K562 (cell line): ENCODE results near the gene GPR33. TPM values are rescaled to one million over a fixed set of nuclear protein-coding genes. Genes with fewer than 3 reads are reported as not detected.

Experiments
- ATAC-seq: fragments of 200-7000 bp; cut with Tn5 transposase; 3 replicates; pipeline ENCODE4 v1.9.1; 2020; ENCODE audit warnings: moderate library complexity
- BruUV-seq: library from RNA; stranded (reverse); fragments of 400-500 nt; replicated peaks from 2 replicates; lab custom pipeline; 2021; lab: Mats Ljungman, UMichigan
- CTCF ChIA-PET: fragments of 300-600 bp; formaldehyde crosslinking; extraction: SDS; loops from one replicate; lab custom pipeline; 2021; ENCODE audit warnings: low intra/inter-chr PET ratio; lab: Yijun Ruan, JAX
- POLR2A ChIA-PET: fragments of 300-600, 350-650 bp; sonication (Branson Sonifier 250); formaldehyde crosslinking; extraction: SDS; loops from one replicate; lab custom pipeline; 2021; ENCODE audit warnings: antibody characterized with exemption, inconsistent platforms; lab: Yijun Ruan, JAX
- DNase-seq, 4 experiments: peaks; one replicate each; pipeline versions ENCODE4 v3.0.0 to v3.0.0-alpha.2; 2011 to 2018; ENCODE audit warnings: low spot score in 3 of 4, mixed read lengths in 3 of 4; ENCODE audit errors: extremely low read depth in 1 of 4
- FAIRE-seq: peaks from 2 replicates; lab custom pipeline; 2011; peaks lifted over from hg19 to GRCh38; lab: Jason Lieb, UNC
- H2AFZ ChIP-seq: 2 replicates; pipeline ENCODE4 v1.6.0; 2011; ENCODE audit warnings: low read depth, low read length, control low read depth, inconsistent platforms
- H3K27ac ChIP-seq: fragments of 200-600 bp; 3 replicates; pipeline ENCODE4 v1.8.0; 2011; ENCODE audit warnings: low read depth, mild to moderate bottlenecking, control low read depth, inconsistent platforms, low read length, moderate library complexity, mixed read lengths; ENCODE audit errors: extremely low read depth
- H3K27me3 ChIP-seq, 2 experiments: fragments of 300-600 bp in 1 of 2; 2 replicates in 1 of 2; 3 replicates in 1 of 2; pipeline versions ENCODE4 v1.6.0 to v1.8.0; 2011; ENCODE audit warnings: inconsistent platforms in 2 of 2, low read length in 2 of 2, mild to moderate bottlenecking in 1 of 2, mixed read lengths in 1 of 2, moderate library complexity in 1 of 2; ENCODE audit not compliant: control insufficient read depth in 2 of 2, insufficient read depth in 2 of 2
- H3K36me3 ChIP-seq: fragments of 300-600 bp; 3 replicates; pipeline ENCODE4 v1.8.0; 2011; ENCODE audit warnings: mild to moderate bottlenecking, low read length, inconsistent platforms; ENCODE audit not compliant: control insufficient read depth, insufficient read depth
- H3K4me1 ChIP-seq, 2 experiments: fragments of 200-600 bp in 1 of 2; replicated peaks in 1 of 2; 2 replicates in 1 of 2; 3 replicates in 1 of 2; pipeline versions ENCODE4 v1.5.1 to v1.8.0; 2011; ENCODE audit warnings: inconsistent platforms in 2 of 2, low read length in 2 of 2, mild to moderate bottlenecking in 1 of 2, mixed read lengths in 1 of 2, moderate library complexity in 1 of 2; ENCODE audit not compliant: control insufficient read depth in 2 of 2, insufficient read depth in 2 of 2
- H3K4me2 ChIP-seq: 2 replicates; pipeline ENCODE4 v1.6.1; 2011; ENCODE audit warnings: low read length, control low read depth, inconsistent platforms, mixed read lengths; ENCODE audit not compliant: insufficient read depth
- H3K4me3 ChIP-seq: fragments of 200-600 bp; sonication (generic), shearing (Covaris generic); 2 replicates; pipeline ENCODE4 v1.5.1; 2016; ENCODE audit warnings: control low read depth, inconsistent platforms
- H3K79me2 ChIP-seq: fragments of 200-600 bp; 3 replicates; pipeline ENCODE4 v1.8.0; 2011; ENCODE audit warnings: low read length, inconsistent platforms; ENCODE audit not compliant: control insufficient read depth, insufficient read depth
- H3K9ac ChIP-seq, 2 experiments: 2 replicates each; pipeline versions ENCODE4 v1.6.0 to v1.6.1; 2011; ENCODE audit warnings: low read depth in 2 of 2, low read length in 2 of 2, control low read depth in 1 of 2, inconsistent platforms in 1 of 2, mild to moderate bottlenecking in 1 of 2, mixed read lengths in 1 of 2; ENCODE audit not compliant: insufficient read depth in 1 of 2
- H3K9me1 ChIP-seq: one replicate; pipeline ENCODE4 v1.6.0; 2011; ENCODE audit warnings: inconsistent platforms, mild to moderate bottlenecking, low read length, moderate library complexity; ENCODE audit not compliant: control insufficient read depth, insufficient read depth
- H3K9me3 ChIP-seq: replicated peaks from 2 replicates; pipeline ENCODE4 v1.5.1; 2011; ENCODE audit warnings: low read depth, low read length, inconsistent platforms; ENCODE audit not compliant: control insufficient read depth, insufficient read depth
- H4K20me1 ChIP-seq: replicated peaks from 2 replicates; pipeline ENCODE4 v1.6.1; 2011; ENCODE audit warnings: low read length, inconsistent platforms, mixed read lengths; ENCODE audit not compliant: control insufficient read depth, insufficient read depth
- BDP1 ChIP-seq: IDR thresholded peaks from 3 replicates; pipeline ENCODE4 v1.6.1; 2011; ENCODE audit not compliant: insufficient read length, insufficient read depth
- CLOCK ChIP-seq: fragments of 250-450 bp; sonication (Bioruptor Pico); IDR thresholded peaks from 2 replicates; pipeline ENCODE4 v1.4.0; 2020; ENCODE audit warnings: mild to moderate bottlenecking, moderate library complexity, borderline replicate concordance
- MEIS2 ChIP-seq: fragments of 450-650 bp; IDR thresholded peaks from 2 replicates; pipeline ENCODE4 v1.6.1; 2014; ENCODE audit warnings: mild to moderate bottlenecking; ENCODE audit not compliant: partially characterized antibody
- ZNF445 ChIP-seq: fragments of 250-450 bp; sonication (Bioruptor Pico); IDR thresholded peaks from 2 replicates; pipeline ENCODE4 v1.4.0; 2020; ENCODE audit warnings: low read depth, mild to moderate bottlenecking, moderate library complexity
- WGBS: fragments of 100-300 bp; shearing (Covaris generic); methylation state at CpG from one replicate; pipeline ENCODE4 v1.1.6; 2016; ENCODE audit warnings: low coverage, mixed read lengths; ENCODE audit not compliant: insufficient coverage; ENCODE audit errors: missing lambda C conversion rate; 5-methylcytosine and 5-hydroxymethylcytosine counted together
- in situ Hi-C: fragments of 300-500 bp; cut with MboI; formaldehyde crosslinking; loops from 4 replicates; pipeline ENCODE4 v1.15.0; 2018; ENCODE audit warnings: inconsistent platforms, mixed read lengths
- intact Hi-C: fragments of 100-400 bp; cut with micrococcal nuclease; formaldehyde crosslinking; loops from 2 replicates; pipeline ENCODE4 v1.14.2; 2022
- polyA plus RNA-seq, 8 experiments: library from polyadenylated mRNA; depleted of rRNA in 4 of 8; stranded (reverse) in 5 of 8; unstranded in 3 of 8; fragments of >200 nt; fragmentation: Nextera tagmentation in 2 of 8; fragmentation: Illumina TruSeq in 1 of 8; extraction: Ambion mirVana in 2 of 8; extraction: Trizol in 1 of 8; gene quantifications; 2 replicates each; pipeline versions ENCODE4 v1.2.1 to v1.2.3, GENCODE V29; 2011 to 2014; ENCODE audit warnings: inconsistent platforms in 1 of 8, missing spikeins in 1 of 8
- total RNA-seq, 7 experiments: library from RNA; depleted of rRNA in 6 of 7; stranded (reverse); fragments of >200 nt in 6 of 7; fragmentation: Illumina TruSeq in 2 of 7; extraction: Trizol in 2 of 7; gene quantifications; 2 replicates each; pipeline versions ENCODE4 v1.2.1 to v1.2.3, GENCODE V29; 2011 to 2021; ENCODE audit warnings: low replicate concordance in 1 of 7

Gene GPR33
- total and polyA plus RNA-seq, 9 of the 15 experiments (the other 6 are each of a cell fraction or from before 2014, with no cell fraction given), result not detected

DNA sequence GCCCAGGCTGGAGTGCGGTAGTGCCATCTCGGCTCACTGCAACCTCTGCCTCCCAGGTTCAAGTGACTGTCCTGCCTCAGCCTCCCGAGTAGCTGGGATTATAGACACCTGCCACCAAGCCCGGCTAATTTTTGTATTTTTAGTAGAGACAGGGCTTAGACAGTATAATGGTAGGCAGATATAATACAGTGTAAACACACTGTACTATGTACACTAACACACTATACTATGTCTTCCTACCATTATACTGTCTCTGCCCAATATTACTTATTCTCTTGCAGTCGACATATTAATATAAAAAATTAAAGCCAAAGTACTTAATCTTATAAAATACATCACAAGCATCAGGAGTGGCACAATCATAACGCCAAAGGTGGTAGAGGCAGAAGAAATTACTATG, 45.6 kb downstream of the GPR33 start:
- FAIRE-seq (no peak), DNase-seq (no peak), ATAC-seq (no peak)
- POLR2A ChIA-PET, result interaction anchor here (1.1 kb wide), 1 partner anchor 15 kb away, joined by 4 read pairs; the partner anchor contains the start of gene DTD2
- Histone ChIP-seq H3K9me1 (no peaks in the 10 kb centered on the region), H3K4me1 (no peaks in the 10 kb centered on the region), H3K79me2 (no peaks in the 10 kb centered on the region), H4K20me1 (no peaks in the 10 kb centered on the region), H3K27me3 (no peaks in the 10 kb centered on the region), H3K4me2 (no peak overlapping the region), H3K9ac (no peak overlapping the region), H2AFZ (no peak overlapping the region), H3K27ac (no peak overlapping the region), H3K36me3 (peaks cover 3% of the 10 kb centered on the region; the same call in 1 of the 3 replicates), H3K4me3 (no peak overlapping the region), H3K9me3 (no peaks in the 10 kb centered on the region)
- TF ChIP-seq BDP1 (no peak), ZNF445 (CRISPR knock-in tag) (no peak), CLOCK (CRISPR knock-in tag) (no peak), MEIS2 (no peak)
- intact Hi-C loops, result no loop called here
- BruUV-seq, result no TSS peak
- CTCF ChIA-PET, result no interaction called here
- WGBS, result 69% methylated on average over 6 of the region's 6 CpGs
- in situ Hi-C loops, result no loop called here
